Ecto neural progenitor cell (in vitro differentiated cells): Measurements from ENCODE around the gene GNGT1.

Experiments used
- DNase-seq: peaks from one replicate; pipeline ENCODE4 v3.0.0-alpha.2; 2018; ENCODE audit warnings: low spot score

The GNGT1 gene

GRCh38 chr7:93943816-93944540, 37.6 kb downstream of the GNGT1 start:
- no peak for DNase-seq

GRCh38 chr7:93944673-93945072, 38.3 kb downstream of the GNGT1 start:
- no peak for DNase-seq

GRCh38 chr7:93945083-93945482, 38.7 kb downstream of the GNGT1 start:
- no peak for DNase-seq

GRCh38 chr7:93945756-93946535, 39.6 kb downstream of the GNGT1 start:
- no peak for DNase-seq

- DNase-seq, result no peak
Measured at GRCh38 chr7:93948106-93948505, 41.7 kb downstream of the GNGT1 start.

- DNase-seq, result no peak
Measured at GRCh38 chr7:93948873-93949272, 42.5 kb downstream of the GNGT1 start.

GRCh38 chr7:93949423-93949822, 43.1 kb downstream of the GNGT1 start:
- DNase-seq, result no peak

GRCh38 chr7:93955304-93955703, 48.9 kb downstream of the GNGT1 start:
- DNase-seq, result no peak

- DNase-seq, result no peak
Measured at GRCh38 chr7:93957767-93958166, 51.4 kb downstream of the GNGT1 start.

- no peak for DNase-seq
Measured at GRCh38 chr7:93958216-93958615, 51.8 kb downstream of the GNGT1 start.

- DNase-seq, result no peak
Measured at GRCh38 chr7:93958651-93959050, 52.3 kb downstream of the GNGT1 start.
